B cell (primary cell): ENCODE results near the gene ATP1B3. TPM values are rescaled to one million over a fixed set of nuclear protein-coding genes. Genes with fewer than 3 reads are reported as not detected.

ENCODE experiments used
- ATAC-seq: fragments of 200-7000 bp; cut with Tn5 transposase; one replicate; pipeline ENCODE4 v1.10.0; 2021; ENCODE audit warnings: low read depth, mild to moderate bottlenecking, moderate number of reproducible peaks, moderate library complexity
- CTCF ChIA-PET: fragments of 350-600 bp; sonication (Branson Sonifier 250); formaldehyde crosslinking; loops from one replicate; lab custom pipeline; 2021; ENCODE audit warnings: antibody characterized with exemption, inconsistent platforms; lab: Charles Lee
- POLR2A ChIA-PET: fragments of 350-600 bp; sonication (Branson Sonifier 250); formaldehyde crosslinking; loops from one replicate; lab custom pipeline; 2021; ENCODE audit warnings: antibody characterized with exemption; lab: Charles Lee
- DNase-seq: peaks from one replicate; pipeline ENCODE4 v3.0.0; 2013
- H2AFZ ChIP-seq: 2 replicates; pipeline ENCODE4 v1.6.1; 2012; ENCODE audit warnings: mild to moderate bottlenecking, low read depth, low read length; ENCODE audit not compliant: insufficient read depth, poor library complexity, severe bottlenecking
- H3K27ac ChIP-seq, 2 donors: 1 replicate in 1 of 2; 2 replicates in 1 of 2; pipeline ENCODE4 v1.5.1; 2012 to 2013; ENCODE audit warnings: low read length in 2 of 2, mild to moderate bottlenecking in 2 of 2, moderate library complexity in 1 of 2
- H3K27me3 ChIP-seq, 4 experiments: fragments of 200-600 bp in 1 of 4; sonication (generic) in 1 of 4; replicated peaks in 1 of 4; 1 replicate in 2 of 4; 2 replicates in 2 of 4; pipeline versions ENCODE4 v1.6.1 to v1.7.0; 2013 to 2016; ENCODE audit warnings: low read length in 3 of 4, mild to moderate bottlenecking in 2 of 4, mixed read lengths in 1 of 4, moderate library complexity in 1 of 4; ENCODE audit not compliant: insufficient read depth in 4 of 4, control insufficient read depth in 3 of 4; ENCODE audit errors: control extremely low read depth in 1 of 4
- H3K36me3 ChIP-seq, 2 experiments: replicated peaks in 1 of 2; 1 replicate in 1 of 2; 2 replicates in 1 of 2; pipeline versions ENCODE4 v1.6.1 to v1.7.1; 2013; ENCODE audit warnings: low read length in 1 of 2; ENCODE audit not compliant: insufficient read depth in 2 of 2, control insufficient read depth in 1 of 2; ENCODE audit errors: control extremely low read depth in 1 of 2, extremely low read depth in 1 of 2
- H3K4me1 ChIP-seq, 2 donors: fragments of 200-600 bp in 1 of 2; sonication (generic) in 1 of 2; 1 replicate in 1 of 2; 2 replicates in 1 of 2; pipeline versions ENCODE4 v1.5.1 to v1.6.1; 2013 to 2017; ENCODE audit warnings: low read length in 2 of 2; ENCODE audit not compliant: control insufficient read depth in 2 of 2, insufficient read depth in 2 of 2
- H3K4me2 ChIP-seq: replicated peaks from 2 replicates; pipeline ENCODE3; 2012; ENCODE audit warnings: mild to moderate bottlenecking, low read depth, low read length; ENCODE audit not compliant: poor library complexity, severe bottlenecking
- H3K4me3 ChIP-seq, 5 experiments: fragments of 200-600 bp in 1 of 5; sonication (generic) in 1 of 5; 1 replicate in 3 of 5; 2 replicates in 2 of 5; pipeline versions ENCODE4 v1.5.1 to v1.7.0; 2011 to 2016; ENCODE audit warnings: low read length in 4 of 5, mild to moderate bottlenecking in 4 of 5, low read depth in 2 of 5, control low read depth in 1 of 5, moderate library complexity in 1 of 5; ENCODE audit not compliant: insufficient read depth in 1 of 5; ENCODE audit errors: control extremely low read depth in 1 of 5, extremely low read depth in 1 of 5
- H3K79me2 ChIP-seq: fragments of 200-600 bp; sonication (generic); one replicate; pipeline ENCODE4 v1.6.0; 2016; ENCODE audit warnings: low read length; ENCODE audit not compliant: control insufficient read depth, insufficient read depth
- H3K9ac ChIP-seq: fragments of 200-600 bp; sonication (generic); 2 replicates; pipeline ENCODE4 v1.6.1; 2017; ENCODE audit warnings: mild to moderate bottlenecking, low read length, moderate library complexity
- H3K9me3 ChIP-seq, 3 donors: one replicate each; pipeline versions ENCODE4 v1.6.1 to v1.7.1; 2013; ENCODE audit warnings: low read length in 2 of 3; ENCODE audit not compliant: control insufficient read depth in 2 of 3, insufficient read depth in 1 of 3; ENCODE audit errors: control extremely low read depth in 1 of 3
- H4K20me1 ChIP-seq: 2 replicates; pipeline ENCODE4 v1.6.0; 2012; ENCODE audit warnings: mild to moderate bottlenecking, low read length; ENCODE audit not compliant: insufficient read depth, control insufficient read depth, poor library complexity, severe bottlenecking
- H3K27ac Mint-ChIP-seq: one replicate; pipeline ENCODE4 v1.8.0; 2021; ENCODE audit warnings: mixed read lengths
- H3K27me3 Mint-ChIP-seq: one replicate; pipeline ENCODE4 v1.8.0; 2021; ENCODE audit warnings: mixed read lengths
- H3K4me1 Mint-ChIP-seq: one replicate; pipeline ENCODE4 v1.8.0; 2021; ENCODE audit warnings: mixed read lengths
- H3K4me3 Mint-ChIP-seq: one replicate; pipeline ENCODE4 v1.8.0; 2021; ENCODE audit warnings: mixed read lengths
- H3K9me3 Mint-ChIP-seq: one replicate; pipeline ENCODE4 v1.8.0; 2022; ENCODE audit warnings: mixed read lengths; ENCODE audit not compliant: insufficient read depth
- CTCF ChIP-seq: fragments of 200-600 bp; IDR thresholded peaks from one replicate; pipeline ENCODE4 v1.8.0; 2022; ENCODE audit warnings: antibody characterized with exemption, mild to moderate bottlenecking
- EZH2 ChIP-seq: IDR thresholded peaks from 2 replicates; pipeline ENCODE4 v1.6.1; 2012; ENCODE audit warnings: borderline replicate concordance, low read depth, mild to moderate bottlenecking, moderate library complexity, low read length; ENCODE audit not compliant: insufficient read depth, poor library complexity, severe bottlenecking
- WGBS: methylation state at CpG from one replicate; pipeline ENCODE4 v1.1.5; 2013; ENCODE audit warnings: missing lambda C conversion rate; ENCODE audit not compliant: insufficient coverage; 5-methylcytosine and 5-hydroxymethylcytosine counted together
- intact Hi-C: fragments of 100-400 bp; cut with micrococcal nuclease; formaldehyde crosslinking; loops from one replicate; pipeline ENCODE4 v1.10.0; 2022
- polyA plus RNA-seq: library from polyadenylated mRNA; depleted of rRNA; stranded (reverse); fragments of >200 nt; gene quantifications from 2 replicates; pipeline ENCODE4 v1.2.3, GENCODE V29; 2012
- total RNA-seq, 2 donors: library from RNA; stranded (reverse); fragments of 120-200 nt in 1 of 2; gene quantifications; 1 replicate in 1 of 2; 2 replicates in 1 of 2; pipeline versions ENCODE4 v1.2.3 to v1.2.4, GENCODE V29; 2013 to 2022

ATP1B3 gene
- total and polyA plus RNA-seq, 2 donors (not counting 1 experiment from before 2014, with no cell fraction given), result 20.7 to 28.8 TPM

DNA sequence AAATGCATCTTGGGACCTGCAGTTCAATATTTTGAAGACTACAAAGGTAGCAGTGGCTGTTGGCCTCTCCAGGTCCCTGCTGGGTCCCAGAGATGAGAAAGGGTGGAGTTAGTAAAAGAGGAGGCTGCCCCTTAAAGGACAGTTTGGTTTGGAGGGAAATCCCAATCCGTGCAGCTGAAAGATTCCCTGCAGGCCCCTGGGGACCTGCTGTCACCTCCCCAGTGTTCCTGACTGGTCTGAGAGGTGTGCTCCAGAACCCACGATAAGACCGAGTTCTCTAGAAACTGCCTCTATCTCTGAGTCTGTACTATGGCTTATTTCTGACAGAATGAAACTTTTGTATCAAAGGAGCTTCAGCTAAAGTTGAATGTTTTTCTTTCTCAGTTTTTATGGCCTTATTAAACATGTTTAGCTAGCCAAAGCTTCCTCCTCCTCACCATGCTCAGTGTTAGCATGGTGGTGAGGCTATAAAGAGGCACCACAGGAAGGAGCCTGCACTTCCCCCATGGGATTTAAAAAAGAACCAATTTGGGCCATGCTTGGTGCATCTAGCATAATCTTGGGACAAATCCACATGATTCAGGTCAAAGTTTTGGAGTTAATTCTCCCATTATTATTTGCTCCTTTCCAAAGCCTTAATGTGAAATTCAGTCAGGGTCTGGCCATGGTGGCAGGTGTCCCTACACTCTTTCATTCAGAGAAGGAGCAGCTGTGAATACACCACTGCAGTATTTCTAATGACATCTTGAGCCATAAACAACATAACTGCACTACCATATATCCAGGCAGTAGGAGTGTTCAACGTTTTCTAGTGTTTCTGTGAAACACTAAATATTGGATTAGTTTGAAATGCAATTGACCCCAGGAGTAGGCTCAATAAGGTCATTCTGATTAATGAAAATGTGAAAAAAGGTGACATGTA lies 74.4 kb downstream of the ATP1B3 start:
- TF ChIP-seq CTCF, result no peak
- TF ChIP-seq EZH2, result no peak
- Histone ChIP-seq H3K4me2 (no peak overlapping the region), H3K79me2 (no peaks in the 10 kb centered on the region), H3K4me3 (no peak overlapping the region), H3K27me3 (no peaks in the 10 kb centered on the region), H2AFZ (no peak overlapping the region), H3K9me3 (peaks cover 0 to 1% (median 0%) of the 10 kb centered on the region in 3 donors), H3K4me1 (no peaks in the 10 kb centered on the region), H4K20me1 (no peaks in the 10 kb centered on the region), H3K9ac (no peak overlapping the region), H3K27ac (no peak overlapping the region), H3K36me3 (peaks cover 7 to 10% of the 10 kb centered on the region in 2 experiments)
- CTCF ChIA-PET, result interaction anchor here (1.1 kb wide), 1 partner anchor 12 kb away, joined by 3 read pairs; no protein-coding TSS in a partner anchor
- POLR2A ChIA-PET, result no interaction called here
- intact Hi-C loops, result no loop called here
- H3K27ac Mint-ChIP-seq, result no peak overlapping the region
- no peak overlapping the region for H3K4me3 Mint-ChIP-seq
- no peaks in the 10 kb centered on the region for H3K9me3 Mint-ChIP-seq
- H3K27me3 Mint-ChIP-seq, result no peaks in the 10 kb centered on the region
- DNase-seq (no peak), ATAC-seq (no peak)
- 76% methylated on average over 3 of the region's 4 CpGs for WGBS
- peaks cover 6% of the 10 kb centered on the region for H3K4me1 Mint-ChIP-seq

- H3K4me2 ChIP-seq, result no peak overlapping the region
- H3K36me3 ChIP-seq, result peaks cover 8 to 10% of the 10 kb centered on the region in 2 experiments
- no peak overlapping the region for H3K4me3 Mint-ChIP-seq
- no peaks in the 10 kb centered on the region for H3K4me1 ChIP-seq
- no peak overlapping the region for H3K27ac ChIP-seq
- no peaks in the 10 kb centered on the region for H3K27me3 ChIP-seq
- no peaks in the 10 kb centered on the region for H3K9me3 Mint-ChIP-seq
- H3K9me3 ChIP-seq, result peaks cover 0 to 1% (median 0%) of the 10 kb centered on the region in 3 donors
- peaks cover 6% of the 10 kb centered on the region for H3K4me1 Mint-ChIP-seq
- ChIA-PET CTCF (no interaction called here), POLR2A (no interaction called here)
- no peaks in the 10 kb centered on the region for H3K79me2 ChIP-seq
- no peak overlapping the region for H2AFZ ChIP-seq
- ATAC-seq (no peak), DNase-seq (no peak)
- H3K4me3 ChIP-seq, result no peak overlapping the region
- H3K27me3 Mint-ChIP-seq, result no peaks in the 10 kb centered on the region
- TF ChIP-seq EZH2 (no peak), CTCF (no peak)
- H4K20me1 ChIP-seq, result no peaks in the 10 kb centered on the region
- H3K27ac Mint-ChIP-seq, result no peak overlapping the region
- no peak overlapping the region for H3K9ac ChIP-seq
- intact Hi-C loops, result no loop called here
- WGBS, result no CpG with 5 or more reads among the region's 2 CpGs
Measured at GRCh38 chr3:141952611-141953010, 76.2 kb downstream of the ATP1B3 start.
